Spleen (tissue), 7 donors: Measurements from ENCODE around the gene FSIP1.

ENCODE experiments used
- CTCF ChIP-seq, 11 experiments: fragments of 200-600 bp in 7 of 11; fragments of 450-650 bp in 4 of 11; sonication (generic) in 4 of 11; IDR thresholded peaks in 8 of 11; conservative IDR thresholded peaks in 3 of 11; 1 replicate in 7 of 11; 2 replicates in 4 of 11; pipeline versions ENCODE4 v1.4.0 to v1.8.0; 2016 to 2021; ENCODE audit warnings: antibody characterized with exemption in 11 of 11, inconsistent platforms in 4 of 11, mild to moderate bottlenecking in 1 of 11
- POLR2A ChIP-seq, 3 donors: fragments of 450-650 bp; IDR thresholded peaks; one replicate each; pipeline ENCODE4 v1.5.1; 2017; ENCODE audit warnings: antibody characterized with exemption in 3 of 3, mild to moderate bottlenecking in 1 of 3
- POLR2AphosphoS5 ChIP-seq, 3 donors: sonication (generic); formaldehyde crosslinking; IDR thresholded peaks; one replicate each; pipeline ENCODE4 v1.5.1; 2017; ENCODE audit warnings: antibody characterized with exemption in 3 of 3
- donor health status: DM: no; HTN: no; CAD: no; lungs with moderate emphysema.
- donor health status: DM: no; HTN: no; CAD: no.
- donor health status: DM: no; HTN: no; CAD: no.

GRCh38 chr15:39808909-39809308 lies 26.3 kb upstream of the FSIP1 start:
- no peak for TF ChIP-seq POLR2A (IDR thresholded peaks at IDR 0.05)
- no peak for TF ChIP-seq CTCF (IDR thresholded peaks at IDR 0.05 in 8 of 11, conservative IDR thresholded peaks at IDR 0.05 in 3 of 11)
- TF ChIP-seq POLR2AphosphoS5 (IDR thresholded peaks at IDR 0.05), result no peak
